Hepatocyte (in vitro differentiated cells): ENCODE results near the gene ZNF541. TPM values are rescaled to one million over a fixed set of nuclear protein-coding genes. Genes with fewer than 3 reads are reported as not detected.

Experiments
- DNase-seq: peaks from one replicate; pipeline ENCODE4 v3.0.0-alpha.2; 2016; ENCODE audit warnings: low spot score
- H2AFZ ChIP-seq: fragments of 200-600 bp; sonication (generic); 2 replicates; pipeline ENCODE4 v1.6.0; 2016; ENCODE audit warnings: antibody characterized with exemption, mild to moderate bottlenecking
- H3K27ac ChIP-seq: fragments of 200-600 bp; sonication (generic); 2 replicates; pipeline ENCODE4 v1.5.1; 2016; ENCODE audit warnings: mild to moderate bottlenecking
- H3K27me3 ChIP-seq: fragments of 200-600 bp; sonication (generic); 2 replicates; pipeline ENCODE4 v1.6.1; 2016
- H3K36me3 ChIP-seq: fragments of 200-600 bp; sonication (generic); replicated peaks from 2 replicates; pipeline ENCODE4 v1.5.1; 2016; ENCODE audit warnings: low read depth; ENCODE audit not compliant: insufficient read depth
- H3K4me1 ChIP-seq: fragments of 200-600 bp; sonication (generic); 2 replicates; pipeline ENCODE4 v1.5.1; 2016; ENCODE audit warnings: mild to moderate bottlenecking, moderate library complexity; ENCODE audit not compliant: insufficient read depth
- H3K4me2 ChIP-seq: fragments of 200-600 bp; sonication (generic); 2 replicates; pipeline ENCODE4 v1.6.0; 2016
- H3K4me3 ChIP-seq: fragments of 200-600 bp; sonication (generic); 2 replicates; pipeline ENCODE4 v1.5.1; 2016; ENCODE audit warnings: mild to moderate bottlenecking
- H3K79me2 ChIP-seq: fragments of 200-600 bp; sonication (generic); 2 replicates; pipeline ENCODE4 v1.6.0; 2017; ENCODE audit warnings: mild to moderate bottlenecking
- H3K9me2 ChIP-seq: fragments of 200-600 bp; sonication (generic); replicated peaks from 2 replicates; pipeline ENCODE4 v1.6.0; 2017; ENCODE audit warnings: mild to moderate bottlenecking; ENCODE audit not compliant: insufficient read depth
- H3K9me3 ChIP-seq: fragments of 200-600 bp; sonication (generic); 2 replicates; pipeline ENCODE4 v1.5.1; 2016; ENCODE audit warnings: low read depth, mild to moderate bottlenecking
- H4K20me1 ChIP-seq: fragments of 200-600 bp; sonication (generic); 2 replicates; pipeline ENCODE4 v1.6.0; 2016; ENCODE audit warnings: mild to moderate bottlenecking; ENCODE audit not compliant: insufficient read depth, poor library complexity, severe bottlenecking
- EZH2 ChIP-seq: fragments of 200-600 bp; sonication (generic); IDR thresholded peaks from 2 replicates; pipeline ENCODE4 v1.6.1; 2016; ENCODE audit warnings: antibody characterized with exemption, mild to moderate bottlenecking, borderline replicate concordance
- EZH2phosphoT487 ChIP-seq: fragments of 200-600 bp; sonication (generic); IDR thresholded peaks from one replicate; pipeline ENCODE4 v1.6.1; 2018; ENCODE audit warnings: antibody characterized with exemption, mild to moderate bottlenecking, low read depth, moderate library complexity; ENCODE audit not compliant: unreplicated experiment, severe bottlenecking
- WGBS: methylation state at CpG from one replicate; pipeline ENCODE4 v1.1.6; 2016; ENCODE audit warnings: low lambda C conversion rate; ENCODE audit errors: missing lambda C conversion rate; 5-methylcytosine and 5-hydroxymethylcytosine counted together
- polyA plus RNA-seq: library from polyadenylated mRNA; unstranded; fragments of >200 nt; fragmentation: Nextera tagmentation; extraction: Ambion mirVana; gene quantifications from 2 replicates; pipeline ENCODE4 v1.2.1, GENCODE V29; 2016
- total RNA-seq: library from RNA; depleted of rRNA; stranded (reverse); fragments of >200 nt; gene quantifications from 2 replicates; pipeline ENCODE4 v1.2.3, GENCODE V29; 2014
- TF ChIP-seq, protein P1 (sequence below): fragments of 200-600 bp; sonication (generic); IDR thresholded peaks from 2 replicates; pipeline ENCODE4 v1.5.1; 2016; ENCODE audit warnings: antibody characterized with exemption, mild to moderate bottlenecking; ENCODE audit not compliant: poor library complexity

ZNF541 gene
- total and polyA plus RNA-seq, 2 experiments from 2014 or later = 0.05 to 0.43 TPM

DNA sequence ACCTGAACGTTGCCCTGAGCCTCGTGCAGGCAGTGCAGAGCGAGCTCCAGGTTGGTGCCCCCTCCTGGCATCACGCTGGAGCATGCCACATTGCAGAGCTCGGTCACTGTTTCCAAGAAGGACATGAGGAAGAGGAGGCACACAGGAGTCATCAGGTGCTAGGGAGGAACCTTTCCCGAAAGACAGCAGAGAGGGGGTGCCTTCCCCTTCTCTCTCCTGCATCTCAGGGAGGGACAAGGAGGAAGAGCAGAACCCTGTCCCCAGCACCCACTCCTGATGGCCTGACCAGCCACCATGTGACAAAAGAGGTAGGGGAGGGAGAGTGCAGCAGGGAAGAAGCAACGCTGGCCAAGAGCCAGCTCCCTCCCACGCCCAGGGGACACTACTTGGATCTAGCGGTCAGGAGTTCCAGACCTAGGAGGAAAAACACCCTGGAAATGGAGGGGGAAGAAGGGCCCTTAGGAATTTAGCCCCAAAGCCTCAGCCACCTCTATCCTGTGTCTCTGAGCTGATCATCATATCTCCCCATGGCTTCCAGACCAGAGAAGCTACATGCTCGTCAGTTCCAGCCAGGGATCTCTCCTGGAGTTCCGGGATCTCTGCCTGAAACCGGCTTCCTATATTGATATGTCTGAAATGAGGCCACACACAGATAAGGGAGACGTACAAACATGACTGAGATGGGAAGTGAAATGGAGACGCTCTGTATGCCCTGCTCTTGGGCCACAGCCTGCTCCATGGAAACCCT is 41.1 kb downstream of the ZNF541 start:
- WGBS = 65% methylated on average over 12 of the region's 14 CpGs

GRCh38 chr19:47529018-47529742 is 43.8 kb downstream of the ZNF541 start:
- Histone ChIP-seq H3K27me3 (no peaks in the 10 kb centered on the region), H4K20me1 (no peaks in the 10 kb centered on the region), H3K4me1 (no peaks in the 10 kb centered on the region), H2AFZ (no peak overlapping the region), H3K79me2 (no peaks in the 10 kb centered on the region), H3K9me2 (no peaks in the 10 kb centered on the region), H3K36me3 (no peaks in the 10 kb centered on the region), H3K9me3 (no peaks in the 10 kb centered on the region), H3K27ac (no peak overlapping the region), H3K4me3 (no peak overlapping the region), H3K4me2 (no peak overlapping the region)
- WGBS = 85% methylated on average over 16 of the region's 16 CpGs
- TF ChIP-seq EZH2phosphoT487 (no peak), EZH2 (no peak)
- TF ChIP-seq, protein P1, sequence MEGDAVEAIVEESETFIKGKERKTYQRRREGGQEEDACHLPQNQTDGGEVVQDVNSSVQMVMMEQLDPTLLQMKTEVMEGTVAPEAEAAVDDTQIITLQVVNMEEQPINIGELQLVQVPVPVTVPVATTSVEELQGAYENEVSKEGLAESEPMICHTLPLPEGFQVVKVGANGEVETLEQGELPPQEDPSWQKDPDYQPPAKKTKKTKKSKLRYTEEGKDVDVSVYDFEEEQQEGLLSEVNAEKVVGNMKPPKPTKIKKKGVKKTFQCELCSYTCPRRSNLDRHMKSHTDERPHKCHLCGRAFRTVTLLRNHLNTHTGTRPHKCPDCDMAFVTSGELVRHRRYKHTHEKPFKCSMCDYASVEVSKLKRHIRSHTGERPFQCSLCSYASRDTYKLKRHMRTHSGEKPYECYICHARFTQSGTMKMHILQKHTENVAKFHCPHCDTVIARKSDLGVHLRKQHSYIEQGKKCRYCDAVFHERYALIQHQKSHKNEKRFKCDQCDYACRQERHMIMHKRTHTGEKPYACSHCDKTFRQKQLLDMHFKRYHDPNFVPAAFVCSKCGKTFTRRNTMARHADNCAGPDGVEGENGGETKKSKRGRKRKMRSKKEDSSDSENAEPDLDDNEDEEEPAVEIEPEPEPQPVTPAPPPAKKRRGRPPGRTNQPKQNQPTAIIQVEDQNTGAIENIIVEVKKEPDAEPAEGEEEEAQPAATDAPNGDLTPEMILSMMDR = no peak
- DNase-seq = no peak

More for the DNA sequence above, 41.1 kb downstream of the ZNF541 start:
- Histone ChIP-seq H2AFZ (no peak overlapping the region), H3K4me2 (no peak overlapping the region), H3K27ac (no peak overlapping the region), H3K27me3 (no peaks in the 10 kb centered on the region), H4K20me1 (no peaks in the 10 kb centered on the region), H3K36me3 (no peaks in the 10 kb centered on the region), H3K9me3 (no peaks in the 10 kb centered on the region), H3K9me2 (no peaks in the 10 kb centered on the region), H3K4me1 (no peaks in the 10 kb centered on the region), H3K4me3 (no peak overlapping the region), H3K79me2 (no peaks in the 10 kb centered on the region)
- DNase-seq = no peak
- TF ChIP-seq EZH2 (no peak), EZH2phosphoT487 (no peak)
- TF ChIP-seq, protein P1 = no peak

GRCh38 chr19:47526798-47527197 is 46.1 kb downstream of the ZNF541 start:
- no peak overlapping the region for H3K4me3 ChIP-seq
- H3K27ac ChIP-seq = no peak overlapping the region
- WGBS = 85% methylated on average over 3 of the region's 3 CpGs
- no peak overlapping the region for H3K4me2 ChIP-seq
- no peaks in the 10 kb centered on the region for H3K4me1 ChIP-seq
- no peaks in the 10 kb centered on the region for H3K9me3 ChIP-seq
- H3K27me3 ChIP-seq = no peaks in the 10 kb centered on the region
- no peaks in the 10 kb centered on the region for H3K36me3 ChIP-seq
- DNase-seq = no peak
- H3K9me2 ChIP-seq = no peaks in the 10 kb centered on the region
- H3K79me2 ChIP-seq = no peaks in the 10 kb centered on the region
- TF ChIP-seq EZH2 = no peak
- TF ChIP-seq EZH2phosphoT487 = no peak
- TF ChIP-seq, protein P1 = no peak
- H2AFZ ChIP-seq = no peak overlapping the region
- H4K20me1 ChIP-seq = no peaks in the 10 kb centered on the region
